Upper lobe of right lung (tissue), 1 donor: Measurements from ENCODE around the gene ACAD9. TPM values are rescaled to one million over a fixed set of nuclear protein-coding genes. Genes with fewer than 3 reads are reported as not detected.

Experiments
- ATAC-seq: fragments of 200-7000 bp; cut with Tn5 transposase; one replicate; pipeline ENCODE4 v1.9.1; 2020; ENCODE audit warnings: mild to moderate bottlenecking, moderate library complexity
- DNase-seq: peaks from one replicate; pipeline ENCODE4 v3.0.0-alpha.2; 2020
- H3K27ac ChIP-seq: fragments of 200-600 bp; one replicate; pipeline ENCODE4 v1.8.0; 2022
- H3K27me3 ChIP-seq: fragments of 200-600 bp; one replicate; pipeline ENCODE4 v1.8.0; 2022; ENCODE audit warnings: mild to moderate bottlenecking
- H3K36me3 ChIP-seq: fragments of 200-600 bp; one replicate; pipeline ENCODE4 v1.8.0; 2022
- H3K4me1 ChIP-seq: fragments of 200-600 bp; one replicate; pipeline ENCODE4 v1.8.0; 2022
- H3K4me3 ChIP-seq: fragments of 200-600 bp; one replicate; pipeline ENCODE4 v1.8.0; 2022; ENCODE audit warnings: mild to moderate bottlenecking
- H3K9me3 ChIP-seq: fragments of 200-600 bp; one replicate; pipeline ENCODE4 v1.8.0; 2022
- intact Hi-C: fragments of 100-400 bp; cut with DNase I; formaldehyde crosslinking; loops from one replicate; pipeline ENCODE4 v1.11.0; 2022
- total RNA-seq: library from RNA; stranded (reverse); fragmentation: NEBNext Ultra II Directional; extraction: Animal tissue kit (Norgen Biotek cat#: 25700); gene quantifications from one replicate; pipeline ENCODE4 v1.2.1, GENCODE V29; 2021
- TF ChIP-seq, protein P1 (sequence below): fragments of 200-600 bp; IDR thresholded peaks from one replicate; pipeline ENCODE4 v1.8.0; 2022; ENCODE audit warnings: antibody characterized with exemption
- donor health status: DM: no; HTN: yes; CAD: no; lungs with severe emphysema.

Gene ACAD9
- total RNA-seq, 1 donor from 2014 or later = 43.0 TPM

DNA sequence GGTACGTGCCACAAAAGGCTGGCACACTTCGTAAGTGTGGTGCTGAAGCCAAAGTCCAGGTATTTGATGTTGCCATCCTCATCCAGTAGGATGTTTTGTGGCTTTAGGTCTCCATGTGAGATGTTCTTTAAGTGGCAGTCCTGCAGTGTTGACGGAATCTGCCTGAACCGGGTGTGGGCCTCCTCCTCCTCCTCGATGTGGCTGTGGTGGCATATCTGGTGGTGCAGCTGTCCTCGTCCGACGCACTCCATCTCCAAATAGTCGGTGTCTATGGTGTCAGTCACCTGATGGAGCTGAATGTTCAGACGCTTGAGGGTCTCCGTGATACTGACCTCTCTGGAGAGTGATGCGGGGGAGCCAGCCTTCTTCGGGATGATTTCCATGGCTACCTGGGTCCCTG is 30.5 kb upstream of the ACAD9 start:
- ATAC-seq (no peak), DNase-seq (no peak)
- H3K4me1 ChIP-seq = peaks cover 16% of the 10 kb centered on the region
- H3K36me3 ChIP-seq = no peaks in the 10 kb centered on the region
- H3K27me3 ChIP-seq = no peaks in the 10 kb centered on the region
- intact Hi-C loops = no loop called here
- no peak overlapping the region for H3K4me3 ChIP-seq
- no peak overlapping the region for H3K27ac ChIP-seq
- H3K9me3 ChIP-seq = no peaks in the 10 kb centered on the region
- TF ChIP-seq, protein P1, sequence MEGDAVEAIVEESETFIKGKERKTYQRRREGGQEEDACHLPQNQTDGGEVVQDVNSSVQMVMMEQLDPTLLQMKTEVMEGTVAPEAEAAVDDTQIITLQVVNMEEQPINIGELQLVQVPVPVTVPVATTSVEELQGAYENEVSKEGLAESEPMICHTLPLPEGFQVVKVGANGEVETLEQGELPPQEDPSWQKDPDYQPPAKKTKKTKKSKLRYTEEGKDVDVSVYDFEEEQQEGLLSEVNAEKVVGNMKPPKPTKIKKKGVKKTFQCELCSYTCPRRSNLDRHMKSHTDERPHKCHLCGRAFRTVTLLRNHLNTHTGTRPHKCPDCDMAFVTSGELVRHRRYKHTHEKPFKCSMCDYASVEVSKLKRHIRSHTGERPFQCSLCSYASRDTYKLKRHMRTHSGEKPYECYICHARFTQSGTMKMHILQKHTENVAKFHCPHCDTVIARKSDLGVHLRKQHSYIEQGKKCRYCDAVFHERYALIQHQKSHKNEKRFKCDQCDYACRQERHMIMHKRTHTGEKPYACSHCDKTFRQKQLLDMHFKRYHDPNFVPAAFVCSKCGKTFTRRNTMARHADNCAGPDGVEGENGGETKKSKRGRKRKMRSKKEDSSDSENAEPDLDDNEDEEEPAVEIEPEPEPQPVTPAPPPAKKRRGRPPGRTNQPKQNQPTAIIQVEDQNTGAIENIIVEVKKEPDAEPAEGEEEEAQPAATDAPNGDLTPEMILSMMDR = no peak

DNA sequence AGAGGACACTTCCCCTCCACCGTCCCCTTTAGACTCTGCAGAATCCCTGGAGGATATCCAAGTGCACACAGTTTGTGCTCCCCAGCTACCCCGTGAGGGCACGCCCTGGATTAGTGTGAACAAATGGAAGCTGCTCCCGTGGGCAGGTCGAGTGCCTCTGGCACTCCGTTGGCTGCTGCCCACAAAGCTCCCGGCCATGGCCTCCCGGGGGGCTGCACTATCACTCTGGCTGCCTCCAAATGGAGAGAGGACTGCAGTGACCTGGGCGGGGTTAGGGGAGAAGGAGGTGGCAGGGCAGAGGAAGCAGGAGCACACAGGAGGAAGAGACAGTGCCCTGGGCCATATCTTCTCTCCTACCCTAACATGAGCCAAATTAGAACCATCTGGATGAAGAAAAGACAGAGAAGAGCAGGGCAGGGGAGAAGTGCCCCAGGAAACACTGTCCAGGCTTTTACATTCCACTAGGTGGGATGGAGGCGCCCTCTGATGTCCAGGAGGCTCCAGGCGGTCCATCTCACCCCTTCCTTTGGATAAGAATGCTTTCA is 29.4 kb upstream of the ACAD9 start:
- H3K4me1 ChIP-seq = peaks cover 16% of the 10 kb centered on the region
- DNase-seq (no peak), ATAC-seq (no peak)
- no peak overlapping the region for H3K4me3 ChIP-seq
- no peaks in the 10 kb centered on the region for H3K9me3 ChIP-seq
- TF ChIP-seq, protein P1 = no peak
- no peaks in the 10 kb centered on the region for H3K27me3 ChIP-seq
- no peaks in the 10 kb centered on the region for H3K36me3 ChIP-seq
- intact Hi-C loops = no loop called here
- H3K27ac ChIP-seq = no peak overlapping the region

DNA sequence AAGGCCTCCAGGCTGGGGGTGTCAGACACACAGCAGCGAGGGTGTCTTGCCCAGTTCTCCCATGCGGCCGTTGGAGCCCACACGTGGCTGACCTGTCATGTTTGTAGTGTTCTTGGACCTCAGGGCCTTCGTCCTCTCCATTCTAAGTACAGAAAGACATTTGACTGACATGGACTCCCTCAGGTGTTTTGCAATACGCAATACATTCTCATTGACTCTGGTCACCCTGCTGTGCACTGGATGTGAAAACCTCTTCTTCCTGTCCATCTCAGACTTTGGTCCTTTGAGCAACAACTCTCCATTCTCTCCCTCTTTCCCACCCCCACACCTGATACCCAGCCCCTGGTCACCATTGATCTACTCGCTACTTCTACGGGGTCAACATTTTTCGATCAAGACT is 28.9 kb upstream of the ACAD9 start:
- Histone ChIP-seq H3K4me3 (no peak overlapping the region), H3K27ac (no peak overlapping the region), H3K27me3 (no peaks in the 10 kb centered on the region), H3K9me3 (no peaks in the 10 kb centered on the region), H3K36me3 (no peaks in the 10 kb centered on the region), H3K4me1 (peaks cover 12% of the 10 kb centered on the region)
- TF ChIP-seq, protein P1 = no peak
- ATAC-seq (no peak), DNase-seq (no peak)
- intact Hi-C loops = no loop called here

DNA sequence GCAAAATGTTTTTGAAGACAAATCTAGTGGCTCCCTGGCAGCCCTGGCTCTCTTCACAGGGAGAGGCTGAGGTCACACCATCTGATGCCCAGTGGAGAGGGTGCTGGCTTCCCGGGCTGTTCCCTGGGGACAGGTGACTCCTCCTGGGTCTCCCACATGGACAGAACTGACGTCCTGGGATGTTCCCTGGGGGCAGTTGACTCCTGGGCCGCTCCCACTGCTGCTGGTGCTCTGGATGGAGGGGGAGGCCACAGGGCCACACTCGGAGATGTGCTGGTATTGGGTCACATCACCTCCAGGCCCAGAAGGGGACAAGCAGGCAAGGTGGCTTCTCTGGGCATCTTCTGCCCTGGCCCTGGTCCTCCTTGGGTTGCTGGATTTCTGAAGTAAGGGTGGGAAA is 27.8 kb upstream of the ACAD9 start:
- Histone ChIP-seq H3K4me1 (peaks cover 2% of the 10 kb centered on the region), H3K27ac (no peak overlapping the region), H3K4me3 (no peak overlapping the region), H3K9me3 (no peaks in the 10 kb centered on the region), H3K27me3 (no peaks in the 10 kb centered on the region), H3K36me3 (no peaks in the 10 kb centered on the region)
- intact Hi-C loops = no loop called here
- DNase-seq (no peak), ATAC-seq (no peak)
- TF ChIP-seq, protein P1 = no peak

DNA sequence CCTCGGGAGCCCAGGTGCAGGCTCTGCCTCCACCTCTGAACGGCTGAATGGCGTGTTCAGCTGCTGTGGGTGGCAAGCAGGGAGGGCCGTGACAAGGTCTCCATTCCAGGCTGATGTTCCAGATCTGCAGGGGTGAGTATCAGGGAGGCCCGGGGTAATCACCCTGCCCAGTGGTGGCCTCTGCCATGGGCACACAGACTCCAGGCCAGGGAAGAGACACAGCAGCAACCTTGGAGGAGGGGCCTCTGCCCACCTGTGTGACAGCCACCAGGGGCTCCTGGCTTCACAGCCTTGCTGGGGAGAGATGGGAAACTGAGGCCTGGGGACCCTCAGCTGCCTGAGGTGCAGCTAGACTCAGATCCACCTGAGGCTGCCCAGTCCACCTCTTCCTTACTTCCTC is 25.6 kb upstream of the ACAD9 start:
- DNase-seq (no peak), ATAC-seq (no peak)
- peaks cover 9% of the 10 kb centered on the region for H3K9me3 ChIP-seq
- no peak overlapping the region for H3K27ac ChIP-seq
- no peaks in the 10 kb centered on the region for H3K27me3 ChIP-seq
- no peaks in the 10 kb centered on the region for H3K36me3 ChIP-seq
- H3K4me3 ChIP-seq = no peak overlapping the region
- no peaks in the 10 kb centered on the region for H3K4me1 ChIP-seq
- TF ChIP-seq, protein P1 = no peak
- intact Hi-C loops = no loop called here

DNA sequence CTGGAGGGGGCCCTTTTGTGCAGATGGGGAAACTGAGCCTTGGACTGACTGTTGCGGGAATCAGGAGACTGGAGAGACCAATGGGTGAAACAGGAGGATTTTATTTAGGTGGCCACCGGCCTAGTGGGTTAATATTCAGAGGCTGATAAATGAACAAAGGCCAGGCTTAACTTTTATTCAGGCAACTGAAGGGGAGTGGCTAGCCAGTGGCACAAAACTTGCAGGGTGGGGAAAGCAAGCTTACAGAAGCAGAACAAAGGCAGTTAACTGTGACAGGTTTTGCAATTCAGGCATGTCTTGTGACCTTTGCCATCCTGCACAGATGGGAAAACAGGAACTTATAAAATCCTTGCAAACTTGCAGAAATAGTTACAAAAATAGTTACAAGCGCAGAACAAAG is 24.9 kb upstream of the ACAD9 start:
- peak; percentile 68 for ATAC-seq
- no peak for DNase-seq
- H3K4me1 ChIP-seq = no peaks in the 10 kb centered on the region
- no peak overlapping the region for H3K4me3 ChIP-seq
- intact Hi-C loops = no loop called here
- TF ChIP-seq, protein P1 = no peak
- no peaks in the 10 kb centered on the region for H3K36me3 ChIP-seq
- no peaks in the 10 kb centered on the region for H3K27me3 ChIP-seq
- no peak overlapping the region for H3K27ac ChIP-seq
- H3K9me3 ChIP-seq = peaks cover 13% of the 10 kb centered on the region
